Skeletal muscle cell (primary cell): ENCODE results near the gene HNRNPLL.
"Not testable (repeated sequence)": the region's sequence is repeated elsewhere in the genome, so short reads cannot be mapped to it uniquely, and the experiment has no call there.

ENCODE experiments used
- DNase-seq: peaks from one replicate; pipeline ENCODE4 v3.0.0-alpha.2; 2010; ENCODE audit warnings: low read depth
- H3K4me3 ChIP-seq: 2 replicates; pipeline ENCODE4 v1.5.1; 2011; ENCODE audit warnings: low read depth, mild to moderate bottlenecking, control low read depth, low read length, moderate library complexity

The HNRNPLL gene

GRCh38 chr2:38557981-38558380 lies 44.7 kb downstream of the HNRNPLL start:
- DNase-seq, result no peak
- no peak overlapping the region for H3K4me3 ChIP-seq

GRCh38 chr2:38557217-38557616 lies 45.5 kb downstream of the HNRNPLL start:
- H3K4me3 ChIP-seq, result no peak overlapping the region
- no peak for DNase-seq

GRCh38 chr2:38556006-38556801 lies 46.5 kb downstream of the HNRNPLL start:
- DNase-seq, result no peak
- no peak overlapping the region for H3K4me3 ChIP-seq

- no peak overlapping the region for H3K4me3 ChIP-seq
- DNase-seq, result no peak
Observed at GRCh38 chr2:38554973-38555595, 47.6 kb downstream of the HNRNPLL start.

- H3K4me3 ChIP-seq, result no peak overlapping the region
- DNase-seq, result no peak
Observed at GRCh38 chr2:38553554-38553953, 49.2 kb downstream of the HNRNPLL start.

GRCh38 chr2:38552259-38552658 lies 50.5 kb downstream of the HNRNPLL start:
- H3K4me3 ChIP-seq, result no peak overlapping the region
- DNase-seq, result no peak

- DNase-seq, result no peak
- no peak overlapping the region for H3K4me3 ChIP-seq
Observed at GRCh38 chr2:38551746-38552145, 51.0 kb downstream of the HNRNPLL start.

GRCh38 chr2:38551171-38551570 lies 51.6 kb downstream of the HNRNPLL start:
- no peak for DNase-seq
- no peak overlapping the region for H3K4me3 ChIP-seq

GRCh38 chr2:38549851-38550250 lies 52.9 kb downstream of the HNRNPLL start:
- H3K4me3 ChIP-seq, result no peak overlapping the region
- DNase-seq, result no peak

GRCh38 chr2:38549071-38549704 lies 53.5 kb downstream of the HNRNPLL start:
- DNase-seq, result no peak
- no peak overlapping the region for H3K4me3 ChIP-seq

GRCh38 chr2:38547791-38548190 lies 54.9 kb downstream of the HNRNPLL start:
- no peak for DNase-seq
- H3K4me3 ChIP-seq, result no peak overlapping the region

- DNase-seq, result no peak
- no peak overlapping the region for H3K4me3 ChIP-seq
Observed at GRCh38 chr2:38546585-38546984, 56.1 kb downstream of the HNRNPLL start.

GRCh38 chr2:38546064-38546463 lies 56.7 kb downstream of the HNRNPLL start:
- no peak overlapping the region for H3K4me3 ChIP-seq
- DNase-seq, result no peak

GRCh38 chr2:38542248-38542631 lies 60.5 kb downstream of the HNRNPLL start:
- H3K4me3 ChIP-seq, DNase-seq: not testable (repeated sequence)

GRCh38 chr2:38540580-38541286 lies 62.0 kb downstream of the HNRNPLL start:
- no peak for DNase-seq
- H3K4me3 ChIP-seq, result no peak overlapping the region

GRCh38 chr2:38539086-38539485 lies 63.6 kb downstream of the HNRNPLL start:
- no peak overlapping the region for H3K4me3 ChIP-seq
- no peak for DNase-seq

- no peak for DNase-seq
Observed at GRCh38 chr2:38537937-38538525, 64.7 kb downstream of the HNRNPLL start.

GRCh38 chr2:38537296-38537695 lies 65.4 kb downstream of the HNRNPLL start:
- not testable (repeated sequence) for DNase-seq, H3K4me3 ChIP-seq

More at GRCh38 chr2:38537937-38538525, 64.7 kb downstream of the HNRNPLL start:
- H3K4me3 ChIP-seq, result no peak overlapping the region

GRCh38 chr2:38535744-38536506 lies 66.8 kb downstream of the HNRNPLL start:
- peak overlapping the region; percentile 51 for H3K4me3 ChIP-seq
- DNase-seq, result no peak
